Measurements from ENCODE around the gene MPPED1.

DNA sequence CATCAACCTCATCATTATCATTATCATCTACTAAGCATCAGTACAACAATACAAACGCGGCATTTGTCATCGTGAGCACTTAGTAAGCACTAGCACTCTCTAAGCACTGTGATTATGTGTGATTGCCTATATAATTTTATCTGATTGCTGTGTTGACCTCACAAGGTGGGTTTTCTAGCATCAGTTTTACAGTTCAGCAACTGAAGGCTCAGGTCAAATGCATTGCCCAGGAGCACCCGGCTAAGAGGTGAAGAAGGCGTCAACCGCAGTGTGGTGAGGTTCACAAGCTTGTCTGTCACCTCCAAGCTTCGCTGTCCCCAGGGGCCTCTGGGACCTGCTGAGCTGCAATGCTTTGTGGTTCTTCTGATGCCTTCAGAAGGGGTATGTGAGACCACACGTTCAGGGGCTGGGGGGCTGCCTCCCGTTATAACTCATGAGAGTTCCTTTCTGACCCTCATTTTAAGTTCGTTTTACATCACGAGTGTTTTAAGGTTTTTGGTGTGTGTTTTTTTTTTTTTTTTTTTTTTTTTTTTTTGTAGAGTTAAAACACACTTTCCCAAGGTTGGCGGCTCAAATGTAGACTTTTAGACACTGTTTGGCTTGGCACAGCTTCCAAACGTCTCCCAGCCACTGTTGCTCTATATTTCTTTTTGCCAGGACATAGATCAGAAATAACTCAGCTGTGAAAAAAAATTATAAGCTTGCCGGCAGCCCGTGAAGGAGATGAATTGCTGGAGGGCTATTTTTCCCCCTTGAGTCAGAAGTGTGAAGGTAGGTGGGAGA is 34.9 kb upstream of the MPPED1 start:
- TF ChIP-seq POLR2AphosphoS5 (IDR thresholded peaks at IDR 0.05; ENCODE audit: borderline replicate concordance, low read depth, low read length) (no peak), FOXP2 (optimal IDR thresholded peaks at IDR 0.05; ENCODE audit: control extremely low read depth, extremely low read length, insufficient read depth) (no peak), EZH2 (IDR thresholded peaks at IDR 0.05) (no peak)
